Measurements from ENCODE around the gene ZNF138.

DNA sequence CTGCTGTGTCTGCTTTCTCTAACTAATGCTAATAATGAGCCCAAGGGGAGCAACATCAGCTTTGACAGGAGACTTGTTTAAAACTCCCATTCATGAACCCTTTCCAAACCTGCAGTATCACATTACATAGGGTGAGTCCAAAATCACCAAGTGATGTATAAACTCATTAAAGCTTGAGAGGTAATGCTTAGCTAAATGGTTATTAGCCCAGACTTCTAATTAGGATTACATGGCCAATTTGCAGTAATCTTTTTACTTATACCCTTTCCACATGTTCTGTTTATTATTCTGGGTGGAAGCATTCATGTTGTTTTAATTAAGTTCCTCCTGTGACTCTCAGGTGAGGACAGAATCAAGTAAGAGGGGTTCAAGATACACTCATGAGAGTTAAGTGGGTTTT, 17.5 kb downstream of the ZNF138 start:
- TF ChIP-seq NFYB (CRISPR knock-in tag; conservative IDR thresholded peaks at IDR 0.05; ENCODE audit: low read depth) (no peak), TCF7 (CRISPR knock-in tag; IDR thresholded peaks at IDR 0.05; ENCODE audit: low read depth) (no peak), SP1 (CRISPR knock-in tag; conservative IDR thresholded peaks at IDR 0.05) (no peak), NR3C1 (CRISPR knock-in tag; conservative IDR thresholded peaks at IDR 0.05; ENCODE audit: low read depth) (no peak), GABPB1 (CRISPR knock-in tag; IDR thresholded peaks at IDR 0.05) (no peak), NFATC4 (CRISPR knock-in tag; IDR thresholded peaks at IDR 0.05) (no peak)
- TF ChIP-seq, protein P1, sequence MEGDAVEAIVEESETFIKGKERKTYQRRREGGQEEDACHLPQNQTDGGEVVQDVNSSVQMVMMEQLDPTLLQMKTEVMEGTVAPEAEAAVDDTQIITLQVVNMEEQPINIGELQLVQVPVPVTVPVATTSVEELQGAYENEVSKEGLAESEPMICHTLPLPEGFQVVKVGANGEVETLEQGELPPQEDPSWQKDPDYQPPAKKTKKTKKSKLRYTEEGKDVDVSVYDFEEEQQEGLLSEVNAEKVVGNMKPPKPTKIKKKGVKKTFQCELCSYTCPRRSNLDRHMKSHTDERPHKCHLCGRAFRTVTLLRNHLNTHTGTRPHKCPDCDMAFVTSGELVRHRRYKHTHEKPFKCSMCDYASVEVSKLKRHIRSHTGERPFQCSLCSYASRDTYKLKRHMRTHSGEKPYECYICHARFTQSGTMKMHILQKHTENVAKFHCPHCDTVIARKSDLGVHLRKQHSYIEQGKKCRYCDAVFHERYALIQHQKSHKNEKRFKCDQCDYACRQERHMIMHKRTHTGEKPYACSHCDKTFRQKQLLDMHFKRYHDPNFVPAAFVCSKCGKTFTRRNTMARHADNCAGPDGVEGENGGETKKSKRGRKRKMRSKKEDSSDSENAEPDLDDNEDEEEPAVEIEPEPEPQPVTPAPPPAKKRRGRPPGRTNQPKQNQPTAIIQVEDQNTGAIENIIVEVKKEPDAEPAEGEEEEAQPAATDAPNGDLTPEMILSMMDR (IDR thresholded peaks at IDR 0.05), result no peak
- TF ChIP-seq, protein P2, sequence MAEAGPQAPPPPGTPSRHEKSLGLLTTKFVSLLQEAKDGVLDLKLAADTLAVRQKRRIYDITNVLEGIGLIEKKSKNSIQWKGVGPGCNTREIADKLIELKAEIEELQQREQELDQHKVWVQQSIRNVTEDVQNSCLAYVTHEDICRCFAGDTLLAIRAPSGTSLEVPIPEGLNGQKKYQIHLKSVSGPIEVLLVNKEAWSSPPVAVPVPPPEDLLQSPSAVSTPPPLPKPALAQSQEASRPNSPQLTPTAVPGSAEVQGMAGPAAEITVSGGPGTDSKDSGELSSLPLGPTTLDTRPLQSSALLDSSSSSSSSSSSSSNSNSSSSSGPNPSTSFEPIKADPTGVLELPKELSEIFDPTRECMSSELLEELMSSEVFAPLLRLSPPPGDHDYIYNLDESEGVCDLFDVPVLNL (CRISPR knock-in tag; IDR thresholded peaks at IDR 0.05; ENCODE audit: borderline replicate concordance, low read depth), result no peak
- TF ChIP-seq, protein P3, sequence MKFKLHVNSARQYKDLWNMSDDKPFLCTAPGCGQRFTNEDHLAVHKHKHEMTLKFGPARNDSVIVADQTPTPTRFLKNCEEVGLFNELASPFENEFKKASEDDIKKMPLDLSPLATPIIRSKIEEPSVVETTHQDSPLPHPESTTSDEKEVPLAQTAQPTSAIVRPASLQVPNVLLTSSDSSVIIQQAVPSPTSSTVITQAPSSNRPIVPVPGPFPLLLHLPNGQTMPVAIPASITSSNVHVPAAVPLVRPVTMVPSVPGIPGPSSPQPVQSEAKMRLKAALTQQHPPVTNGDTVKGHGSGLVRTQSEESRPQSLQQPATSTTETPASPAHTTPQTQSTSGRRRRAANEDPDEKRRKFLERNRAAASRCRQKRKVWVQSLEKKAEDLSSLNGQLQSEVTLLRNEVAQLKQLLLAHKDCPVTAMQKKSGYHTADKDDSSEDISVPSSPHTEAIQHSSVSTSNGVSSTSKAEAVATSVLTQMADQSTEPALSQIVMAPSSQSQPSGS (CRISPR knock-in tag; IDR thresholded peaks at IDR 0.05; ENCODE audit: borderline replicate concordance, low read depth), result no peak
- TF ChIP-seq, protein P4, sequence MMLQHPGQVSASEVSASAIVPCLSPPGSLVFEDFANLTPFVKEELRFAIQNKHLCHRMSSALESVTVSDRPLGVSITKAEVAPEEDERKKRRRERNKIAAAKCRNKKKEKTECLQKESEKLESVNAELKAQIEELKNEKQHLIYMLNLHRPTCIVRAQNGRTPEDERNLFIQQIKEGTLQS (CRISPR knock-in tag; conservative IDR thresholded peaks at IDR 0.05), result no peak
- TF ChIP-seq, protein P5, sequence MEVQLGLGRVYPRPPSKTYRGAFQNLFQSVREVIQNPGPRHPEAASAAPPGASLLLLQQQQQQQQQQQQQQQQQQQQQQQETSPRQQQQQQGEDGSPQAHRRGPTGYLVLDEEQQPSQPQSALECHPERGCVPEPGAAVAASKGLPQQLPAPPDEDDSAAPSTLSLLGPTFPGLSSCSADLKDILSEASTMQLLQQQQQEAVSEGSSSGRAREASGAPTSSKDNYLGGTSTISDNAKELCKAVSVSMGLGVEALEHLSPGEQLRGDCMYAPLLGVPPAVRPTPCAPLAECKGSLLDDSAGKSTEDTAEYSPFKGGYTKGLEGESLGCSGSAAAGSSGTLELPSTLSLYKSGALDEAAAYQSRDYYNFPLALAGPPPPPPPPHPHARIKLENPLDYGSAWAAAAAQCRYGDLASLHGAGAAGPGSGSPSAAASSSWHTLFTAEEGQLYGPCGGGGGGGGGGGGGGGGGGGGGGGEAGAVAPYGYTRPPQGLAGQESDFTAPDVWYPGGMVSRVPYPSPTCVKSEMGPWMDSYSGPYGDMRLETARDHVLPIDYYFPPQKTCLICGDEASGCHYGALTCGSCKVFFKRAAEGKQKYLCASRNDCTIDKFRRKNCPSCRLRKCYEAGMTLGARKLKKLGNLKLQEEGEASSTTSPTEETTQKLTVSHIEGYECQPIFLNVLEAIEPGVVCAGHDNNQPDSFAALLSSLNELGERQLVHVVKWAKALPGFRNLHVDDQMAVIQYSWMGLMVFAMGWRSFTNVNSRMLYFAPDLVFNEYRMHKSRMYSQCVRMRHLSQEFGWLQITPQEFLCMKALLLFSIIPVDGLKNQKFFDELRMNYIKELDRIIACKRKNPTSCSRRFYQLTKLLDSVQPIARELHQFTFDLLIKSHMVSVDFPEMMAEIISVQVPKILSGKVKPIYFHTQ (CRISPR knock-in tag; IDR thresholded peaks at IDR 0.05), result no peak
- TF ChIP-seq, protein P6, sequence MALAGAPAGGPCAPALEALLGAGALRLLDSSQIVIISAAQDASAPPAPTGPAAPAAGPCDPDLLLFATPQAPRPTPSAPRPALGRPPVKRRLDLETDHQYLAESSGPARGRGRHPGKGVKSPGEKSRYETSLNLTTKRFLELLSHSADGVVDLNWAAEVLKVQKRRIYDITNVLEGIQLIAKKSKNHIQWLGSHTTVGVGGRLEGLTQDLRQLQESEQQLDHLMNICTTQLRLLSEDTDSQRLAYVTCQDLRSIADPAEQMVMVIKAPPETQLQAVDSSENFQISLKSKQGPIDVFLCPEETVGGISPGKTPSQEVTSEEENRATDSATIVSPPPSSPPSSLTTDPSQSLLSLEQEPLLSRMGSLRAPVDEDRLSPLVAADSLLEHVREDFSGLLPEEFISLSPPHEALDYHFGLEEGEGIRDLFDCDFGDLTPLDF (CRISPR knock-in tag; IDR thresholded peaks at IDR 0.05), result no peak
- TF ChIP-seq, protein P7, sequence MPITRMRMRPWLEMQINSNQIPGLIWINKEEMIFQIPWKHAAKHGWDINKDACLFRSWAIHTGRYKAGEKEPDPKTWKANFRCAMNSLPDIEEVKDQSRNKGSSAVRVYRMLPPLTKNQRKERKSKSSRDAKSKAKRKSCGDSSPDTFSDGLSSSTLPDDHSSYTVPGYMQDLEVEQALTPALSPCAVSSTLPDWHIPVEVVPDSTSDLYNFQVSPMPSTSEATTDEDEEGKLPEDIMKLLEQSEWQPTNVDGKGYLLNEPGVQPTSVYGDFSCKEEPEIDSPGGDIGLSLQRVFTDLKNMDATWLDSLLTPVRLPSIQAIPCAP (CRISPR knock-in tag; IDR thresholded peaks at IDR 0.05), result no peak
